H9 (cell line): ENCODE results near the gene DPM2. TPM values are rescaled to one million over a fixed set of nuclear protein-coding genes. Genes with fewer than 3 reads are reported as not detected.

Experiments
- DNase-seq: peaks from one replicate; pipeline ENCODE4 v3.0.0-alpha.2; 2017
- H2AFZ ChIP-seq: one replicate; pipeline ENCODE4 v1.6.1; 2013; ENCODE audit warnings: mild to moderate bottlenecking, low read length, control low read depth, moderate library complexity
- H2AK5ac ChIP-seq: 2 replicates; pipeline ENCODE4 v1.6.1; 2013; ENCODE audit warnings: low read length, control low read depth, mixed read lengths; ENCODE audit not compliant: insufficient read length
- H2BK120ac ChIP-seq: one replicate; pipeline ENCODE4 v1.6.1; 2013; ENCODE audit warnings: low read depth, mild to moderate bottlenecking, low read length, control low read depth, inconsistent platforms; ENCODE audit not compliant: poor library complexity, severe bottlenecking
- H2BK12ac ChIP-seq: 2 replicates; pipeline ENCODE4 v1.6.1; 2013; ENCODE audit warnings: low read length, control low read depth, mixed read lengths, low read depth; ENCODE audit not compliant: insufficient read length
- H2BK15ac ChIP-seq: 2 replicates; pipeline ENCODE4 v1.6.1; 2013; ENCODE audit warnings: low read depth, low read length, control low read depth
- H2BK20ac ChIP-seq: one replicate; pipeline ENCODE4 v1.6.1; 2013; ENCODE audit warnings: low read depth, mild to moderate bottlenecking, low read length, control low read depth, inconsistent platforms; ENCODE audit not compliant: poor library complexity, severe bottlenecking
- H2BK5ac ChIP-seq: 2 replicates; pipeline ENCODE4 v1.6.1; 2013; ENCODE audit warnings: low read length, control low read depth, mixed read lengths; ENCODE audit not compliant: insufficient read length
- H3K14ac ChIP-seq: 2 replicates; pipeline ENCODE4 v1.6.1; 2013; ENCODE audit warnings: low read length, control low read depth; ENCODE audit not compliant: insufficient read depth
- H3K18ac ChIP-seq: 2 replicates; pipeline ENCODE4 v1.6.1; 2013; ENCODE audit warnings: low read depth, mild to moderate bottlenecking, mixed read lengths, low read length, control low read depth; ENCODE audit not compliant: insufficient read length
- H3K23ac ChIP-seq: 2 replicates; pipeline ENCODE4 v1.6.1; 2013; ENCODE audit warnings: low read length, control low read depth, mixed read lengths, low read depth; ENCODE audit not compliant: insufficient read length
- H3K23me2 ChIP-seq: 2 replicates; pipeline ENCODE4 v1.6.1; 2013; ENCODE audit warnings: low read depth, mild to moderate bottlenecking, mixed read lengths, low read length, control low read depth; ENCODE audit not compliant: insufficient read length, poor library complexity, severe bottlenecking
- H3K27ac ChIP-seq: 2 replicates; pipeline ENCODE4 v1.5.1; 2013; ENCODE audit warnings: low read length, control low read depth, mixed read lengths, low read depth; ENCODE audit not compliant: insufficient read length
- H3K27me3 ChIP-seq: 2 replicates; pipeline ENCODE4 v1.6.1; 2013; ENCODE audit warnings: low read length, control low read depth, inconsistent platforms; ENCODE audit not compliant: insufficient read depth
- H3K4ac ChIP-seq: 2 replicates; pipeline ENCODE4 v1.6.1; 2013; ENCODE audit warnings: low read depth, mild to moderate bottlenecking, control low read depth, inconsistent platforms, low read length, moderate library complexity
- H3K4me1 ChIP-seq: 2 replicates; pipeline ENCODE4 v1.6.1; 2013; ENCODE audit warnings: low read length, control low read depth, inconsistent platforms; ENCODE audit not compliant: insufficient read depth
- H3K4me2 ChIP-seq: 2 replicates; pipeline ENCODE4 v1.6.1; 2013; ENCODE audit warnings: low read length, control low read depth, mixed read lengths; ENCODE audit not compliant: insufficient read length, insufficient read depth
- H3K56ac ChIP-seq: 2 replicates; pipeline ENCODE4 v1.6.1; 2013; ENCODE audit warnings: low read depth, mild to moderate bottlenecking, mixed read lengths, low read length, control low read depth; ENCODE audit not compliant: insufficient read length
- H3K79me1 ChIP-seq: 2 replicates; pipeline ENCODE4 v1.6.1; 2013; ENCODE audit warnings: low read depth, mild to moderate bottlenecking, moderate library complexity, low read length, control low read depth, inconsistent platforms; ENCODE audit not compliant: insufficient read depth, poor library complexity, severe bottlenecking
- H3K79me2 ChIP-seq: 2 replicates; pipeline ENCODE4 v1.6.1; 2013; ENCODE audit warnings: low read length, control low read depth, inconsistent platforms; ENCODE audit not compliant: insufficient read depth
- H3K9ac ChIP-seq: 2 replicates; pipeline ENCODE4 v1.6.1; 2013; ENCODE audit warnings: low read length, control low read depth, mixed read lengths; ENCODE audit not compliant: insufficient read length; ENCODE audit errors: extremely low read depth
- H3K9me3 ChIP-seq: one replicate; pipeline ENCODE4 v1.6.1; 2013; ENCODE audit warnings: low read depth, low read length, inconsistent platforms; ENCODE audit not compliant: control insufficient read depth
- H3T11ph ChIP-seq: one replicate; pipeline ENCODE4 v1.6.1; 2013; ENCODE audit warnings: mild to moderate bottlenecking, low read length, control low read depth, inconsistent platforms
- H4K20me1 ChIP-seq: one replicate; pipeline ENCODE4 v1.6.1; 2013; ENCODE audit not compliant: control insufficient read depth, insufficient read length, insufficient read depth
- H4K5ac ChIP-seq: 2 replicates; pipeline ENCODE4 v1.6.1; 2013; ENCODE audit warnings: low read depth, mild to moderate bottlenecking, mixed read lengths, low read length, control low read depth; ENCODE audit not compliant: insufficient read length
- H4K8ac ChIP-seq: replicated peaks from 2 replicates; pipeline ENCODE4 v1.6.1; 2013; ENCODE audit warnings: low read length, control low read depth, mixed read lengths, low read depth; ENCODE audit not compliant: insufficient read length
- H4K91ac ChIP-seq: 2 replicates; pipeline ENCODE4 v1.6.1; 2013; ENCODE audit warnings: low read depth, mild to moderate bottlenecking, moderate library complexity, mixed read lengths, low read length, control low read depth; ENCODE audit not compliant: insufficient read length
- H3K27ac Mint-ChIP-seq, 3 experiments: 2 replicates in 2 of 3; 3 replicates in 1 of 3; pipeline ENCODE4 v1.8.0; 2020 to 2021; ENCODE audit warnings: mixed read lengths in 3 of 3, mild to moderate bottlenecking in 1 of 3, moderate library complexity in 1 of 3
- H3K27me3 Mint-ChIP-seq: 2 replicates; pipeline ENCODE4 v1.8.0; 2021; ENCODE audit warnings: low read depth, mild to moderate bottlenecking, moderate library complexity, mixed read lengths
- H3K36me3 Mint-ChIP-seq, 3 experiments: 2 replicates in 2 of 3; 3 replicates in 1 of 3; pipeline ENCODE4 v1.8.0; 2020 to 2021; ENCODE audit warnings: low read depth in 3 of 3, mixed read lengths in 3 of 3; ENCODE audit not compliant: insufficient read depth in 1 of 3
- H3K4me1 Mint-ChIP-seq, 2 experiments: 2 replicates each; pipeline ENCODE4 v1.8.0; 2020; ENCODE audit warnings: mixed read lengths in 2 of 2
- H3K4me3 Mint-ChIP-seq, 2 experiments: 2 replicates in 1 of 2; 3 replicates in 1 of 2; pipeline ENCODE4 v1.8.0; 2020 to 2021; ENCODE audit warnings: mild to moderate bottlenecking in 2 of 2, mixed read lengths in 2 of 2, moderate library complexity in 1 of 2
- H3K9me3 Mint-ChIP-seq, 2 experiments: 2 replicates in 1 of 2; 3 replicates in 1 of 2; pipeline ENCODE4 v1.8.0; 2020; ENCODE audit warnings: mild to moderate bottlenecking in 2 of 2, mixed read lengths in 2 of 2, moderate library complexity in 1 of 2
- WGBS: extraction: QIAGEN DNeasy Blood & Tissue Kit; methylation state at CpG from one replicate; pipeline ENCODE4 v1.1.7; 2013; ENCODE audit warnings: missing lambda C conversion rate, low lambda C conversion rate, mixed read lengths; ENCODE audit not compliant: insufficient read length; ENCODE audit errors: extremely low coverage; 5-methylcytosine and 5-hydroxymethylcytosine counted together
- total RNA-seq: library from RNA; stranded (reverse); gene quantifications from 2 replicates; pipeline ENCODE4 v1.2.1, GENCODE V29; 2021
- TF ChIP-seq, protein P1 (sequence below): fragments of 200-600 bp; sonication (generic); conservative IDR thresholded peaks from 3 replicates; pipeline ENCODE4 v1.8.0; 2021; ENCODE audit warnings: antibody characterized with exemption, mild to moderate bottlenecking

The DPM2 gene
- total RNA-seq, 1 experiment from 2014 or later: 46.1 TPM

DNA sequence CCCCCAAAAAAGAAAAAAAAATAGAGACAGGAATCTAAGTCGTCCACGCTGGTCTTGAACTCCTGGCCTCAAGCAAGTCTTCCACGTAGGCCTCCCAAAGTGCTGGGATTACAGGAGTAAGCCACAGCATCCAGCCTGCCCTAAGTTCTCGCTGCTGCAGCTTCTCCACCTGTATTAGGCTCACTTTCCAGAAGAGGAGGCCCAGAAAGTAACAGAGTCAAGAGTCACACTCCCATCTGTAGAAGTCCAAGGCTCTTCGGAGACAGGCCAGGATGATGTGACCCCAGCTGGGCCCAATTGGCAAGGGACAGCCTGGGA, 41.3 kb upstream of the DPM2 start:
- H3K27me3 Mint-ChIP-seq: no peaks in the 10 kb centered on the region; the same call in 1 of the 2 replicates
- H2AFZ ChIP-seq: no peak overlapping the region
- peaks cover 2% of the 10 kb centered on the region for H4K20me1 ChIP-seq
- H3K14ac ChIP-seq: no peak overlapping the region
- H3K9me3 Mint-ChIP-seq: no peaks in the 10 kb centered on the region
- no peak overlapping the region for H3T11ph ChIP-seq
- H2BK12ac ChIP-seq: no peak overlapping the region
- H2BK5ac ChIP-seq: no peak overlapping the region
- no peak overlapping the region for H4K8ac ChIP-seq
- peaks cover 35% of the 10 kb centered on the region; the same call in 1 of the 2 replicates for H3K79me2 ChIP-seq
- no peaks in the 10 kb centered on the region for H3K27me3 ChIP-seq
- H2AK5ac ChIP-seq: no peak overlapping the region
- H4K5ac ChIP-seq: no peak overlapping the region
- H3K18ac ChIP-seq: no peak overlapping the region
- TF ChIP-seq, protein P1, sequence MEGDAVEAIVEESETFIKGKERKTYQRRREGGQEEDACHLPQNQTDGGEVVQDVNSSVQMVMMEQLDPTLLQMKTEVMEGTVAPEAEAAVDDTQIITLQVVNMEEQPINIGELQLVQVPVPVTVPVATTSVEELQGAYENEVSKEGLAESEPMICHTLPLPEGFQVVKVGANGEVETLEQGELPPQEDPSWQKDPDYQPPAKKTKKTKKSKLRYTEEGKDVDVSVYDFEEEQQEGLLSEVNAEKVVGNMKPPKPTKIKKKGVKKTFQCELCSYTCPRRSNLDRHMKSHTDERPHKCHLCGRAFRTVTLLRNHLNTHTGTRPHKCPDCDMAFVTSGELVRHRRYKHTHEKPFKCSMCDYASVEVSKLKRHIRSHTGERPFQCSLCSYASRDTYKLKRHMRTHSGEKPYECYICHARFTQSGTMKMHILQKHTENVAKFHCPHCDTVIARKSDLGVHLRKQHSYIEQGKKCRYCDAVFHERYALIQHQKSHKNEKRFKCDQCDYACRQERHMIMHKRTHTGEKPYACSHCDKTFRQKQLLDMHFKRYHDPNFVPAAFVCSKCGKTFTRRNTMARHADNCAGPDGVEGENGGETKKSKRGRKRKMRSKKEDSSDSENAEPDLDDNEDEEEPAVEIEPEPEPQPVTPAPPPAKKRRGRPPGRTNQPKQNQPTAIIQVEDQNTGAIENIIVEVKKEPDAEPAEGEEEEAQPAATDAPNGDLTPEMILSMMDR: no peak
- H3K27ac Mint-ChIP-seq: peak overlapping the region; percentile 87 to 91 (median 91)
- H3K9ac ChIP-seq: peak overlapping the region; percentile 3
- no peak for DNase-seq
- WGBS: no CpG with 5 or more reads among the region's 5 CpGs
- H3K23me2 ChIP-seq: peaks cover 19% of the 10 kb centered on the region
- no peak overlapping the region for H3K4ac ChIP-seq
- H2BK20ac ChIP-seq: no peak overlapping the region
- no peak overlapping the region for H2BK15ac ChIP-seq
- peaks cover 7% of the 10 kb centered on the region for H3K4me1 ChIP-seq
- no peak overlapping the region for H3K27ac ChIP-seq
- H2BK120ac ChIP-seq: no peak overlapping the region
- H4K91ac ChIP-seq: no peak overlapping the region
- peaks cover 0 to 8% (median 0%) of the 10 kb centered on the region in 3 experiments; a peak in 2 of 7 replicates for H3K36me3 Mint-ChIP-seq
- no peak overlapping the region for H3K56ac ChIP-seq
- peaks cover 48 to 61% of the 10 kb centered on the region in 2 experiments for H3K4me1 Mint-ChIP-seq
- peaks cover 9% of the 10 kb centered on the region for H3K79me1 ChIP-seq
- H3K23ac ChIP-seq: no peak overlapping the region
- H3K4me2 ChIP-seq: peak overlapping the region; percentile 57
- no peaks in the 10 kb centered on the region for H3K9me3 ChIP-seq
- H3K4me3 Mint-ChIP-seq: peak overlapping the region; percentile 91 to 95
